Measurements from ENCODE around the gene RERE.
"Not testable (repeated sequence)": the region's sequence is repeated elsewhere in the genome, so short reads cannot be mapped to it uniquely, and the experiment has no call there.

The RERE gene

DNA sequence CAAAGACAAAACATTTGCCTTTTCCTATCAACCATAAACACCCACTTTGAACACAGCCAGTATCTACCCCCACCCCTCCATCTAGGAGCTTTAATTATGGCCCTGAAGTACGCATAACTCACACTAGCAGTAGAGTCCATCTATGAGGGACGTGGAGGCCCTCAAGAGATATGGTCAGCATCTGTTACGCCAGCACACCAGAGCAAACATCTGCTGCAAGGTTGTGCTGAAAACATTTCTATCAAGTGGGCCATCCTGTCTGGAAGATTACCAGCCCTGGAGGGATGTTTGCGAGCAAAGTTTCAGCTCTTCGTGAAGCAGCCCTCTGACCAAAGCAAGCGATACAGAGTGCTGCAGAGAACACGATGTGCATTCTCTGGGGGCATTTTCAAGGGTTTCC lies 424.9 kb downstream of the RERE start:
- DNase-seq = no peak

DNA sequence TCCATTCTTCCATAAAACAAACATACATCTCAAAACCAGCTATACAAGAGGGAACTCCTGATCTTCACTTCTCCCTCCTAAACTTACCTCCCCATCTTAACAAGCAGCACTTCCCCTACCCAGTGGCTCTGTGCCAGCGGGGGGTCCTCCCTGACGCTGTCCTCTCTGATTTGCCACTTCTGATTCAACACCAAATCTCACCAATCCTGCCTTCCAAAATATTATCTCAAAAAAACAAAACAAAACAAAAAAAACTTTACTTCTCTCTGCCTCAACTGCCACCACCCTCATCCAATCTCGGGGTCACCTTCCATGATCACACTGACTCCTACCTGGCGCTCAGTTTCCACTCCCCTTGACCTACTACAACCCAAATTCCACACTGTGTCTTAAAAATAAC lies 426.7 kb downstream of the RERE start:
- no peak for DNase-seq

DNA sequence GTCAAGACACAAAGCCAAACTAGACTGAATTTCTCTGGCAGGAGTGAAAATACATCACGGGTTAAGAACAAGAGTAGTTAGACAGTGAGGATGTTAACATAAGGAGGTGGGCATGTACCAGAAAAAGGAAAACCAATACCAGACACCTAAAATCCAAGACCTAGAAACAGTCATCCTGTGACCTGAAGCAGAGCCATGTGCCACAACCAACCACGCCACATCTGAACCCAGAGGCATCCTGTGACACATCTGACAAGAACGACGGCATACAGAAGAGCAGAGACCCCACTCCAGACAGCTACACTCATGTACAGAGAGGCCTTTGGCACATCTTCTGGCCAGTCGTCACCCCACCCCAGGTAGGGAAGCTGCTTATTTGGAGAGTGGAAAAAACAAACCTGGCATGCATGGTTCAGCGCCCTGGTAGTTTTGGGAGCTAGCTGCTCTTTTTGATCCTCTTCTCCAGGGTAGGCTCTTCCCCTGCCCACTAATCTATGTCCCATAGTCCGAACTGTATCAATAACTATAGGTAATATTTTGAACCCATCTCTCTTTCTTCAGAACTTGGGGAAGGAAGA lies 427.4 kb downstream of the RERE start:
- no peak for DNase-seq

DNA sequence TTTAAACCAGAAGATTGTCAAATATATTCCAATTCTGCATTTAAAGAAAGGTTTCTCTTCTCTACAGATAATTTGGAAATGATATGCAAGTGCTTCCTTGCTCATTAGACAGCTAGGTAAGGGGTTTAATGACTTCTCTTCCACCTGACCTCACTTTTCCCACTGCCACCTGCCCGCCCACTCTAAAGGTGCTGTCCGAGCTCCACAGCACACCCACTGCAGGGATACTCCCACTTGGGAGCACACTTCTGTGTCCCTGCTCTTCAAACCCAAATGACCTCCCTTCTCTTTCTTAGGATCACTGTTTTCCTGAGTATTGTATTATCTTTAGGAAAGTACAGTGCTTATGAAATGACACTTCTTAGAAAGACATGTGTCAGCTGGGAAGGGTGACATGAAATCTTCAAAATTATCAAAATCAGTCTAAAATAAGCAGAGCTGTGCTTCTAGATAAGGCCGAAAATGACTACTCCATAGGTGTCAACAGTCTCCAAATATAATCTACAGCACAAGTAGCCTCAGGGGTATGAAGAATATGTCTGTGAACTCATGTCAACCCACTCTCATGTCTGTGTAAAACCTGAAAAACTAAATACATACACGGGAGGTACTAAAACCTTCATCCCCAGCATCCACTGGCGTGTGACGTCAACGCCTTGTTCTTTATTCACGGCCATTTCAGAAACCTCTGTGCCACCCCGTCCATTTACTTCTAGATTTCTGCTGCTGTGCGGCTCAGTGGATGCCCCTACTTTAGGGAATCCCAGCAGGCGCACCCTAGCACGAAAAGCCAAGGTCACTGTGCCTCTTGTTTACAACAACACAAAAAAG lies 428.5 kb downstream of the RERE start:
- DNase-seq = no peak

DNA sequence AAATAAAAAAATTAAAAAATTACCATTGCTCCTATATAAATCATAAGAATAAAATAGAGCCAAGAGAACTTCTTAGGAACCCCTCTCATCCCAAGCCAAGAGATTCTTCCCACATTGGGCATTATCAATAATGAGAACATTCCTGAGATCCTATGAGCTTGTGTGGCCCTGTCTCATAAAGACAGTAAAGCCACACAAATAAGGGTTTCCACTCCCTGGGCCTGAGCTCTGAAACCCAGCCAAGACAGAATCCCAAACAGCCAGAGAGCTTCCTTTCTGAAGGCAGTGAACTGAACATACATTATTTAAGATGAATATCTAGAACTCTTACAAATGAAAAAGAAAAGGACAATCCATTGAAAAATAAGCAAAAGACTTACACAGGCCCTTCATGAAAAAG lies 431.2 kb downstream of the RERE start:
- DNase-seq = no peak

DNA sequence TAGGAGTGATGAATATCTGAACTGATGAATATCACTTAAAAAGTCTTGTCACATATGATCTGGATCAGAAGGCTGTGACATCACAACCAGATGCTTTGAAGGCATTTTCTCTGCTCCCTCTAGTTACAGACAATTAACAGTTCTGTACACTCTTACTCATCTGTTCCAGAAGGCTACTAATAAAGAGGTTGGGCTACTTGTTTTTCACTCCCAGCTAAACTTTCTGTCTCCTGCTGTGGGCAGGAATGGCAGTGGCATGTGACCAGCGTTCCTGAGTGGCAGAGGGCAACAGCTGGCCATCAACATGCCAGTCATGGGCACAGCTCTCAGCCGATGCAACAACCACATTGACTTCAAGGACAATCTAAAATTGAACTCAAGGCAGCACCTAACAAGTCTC lies 432.9 kb downstream of the RERE start:
- DNase-seq = no peak

DNA sequence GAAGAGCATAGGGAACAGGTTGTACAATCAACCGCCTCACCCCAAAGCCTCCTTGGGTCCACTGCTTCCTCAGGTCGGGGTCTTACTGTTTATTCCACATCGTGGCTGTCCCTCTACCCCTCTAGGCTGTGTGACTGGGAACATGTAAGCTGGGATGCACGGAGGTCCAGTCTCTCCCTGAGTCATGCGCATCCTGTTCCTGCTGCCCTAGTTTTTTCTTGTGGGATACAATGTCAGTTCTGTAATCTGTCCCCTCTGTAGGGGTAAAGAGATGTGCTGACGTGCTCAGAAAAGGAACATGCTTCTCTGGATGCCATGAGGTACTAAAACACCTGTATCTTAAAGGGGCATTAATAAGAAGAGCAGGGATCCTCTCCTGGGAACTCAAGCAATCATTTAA lies 433.4 kb downstream of the RERE start:
- no peak for DNase-seq

DNA sequence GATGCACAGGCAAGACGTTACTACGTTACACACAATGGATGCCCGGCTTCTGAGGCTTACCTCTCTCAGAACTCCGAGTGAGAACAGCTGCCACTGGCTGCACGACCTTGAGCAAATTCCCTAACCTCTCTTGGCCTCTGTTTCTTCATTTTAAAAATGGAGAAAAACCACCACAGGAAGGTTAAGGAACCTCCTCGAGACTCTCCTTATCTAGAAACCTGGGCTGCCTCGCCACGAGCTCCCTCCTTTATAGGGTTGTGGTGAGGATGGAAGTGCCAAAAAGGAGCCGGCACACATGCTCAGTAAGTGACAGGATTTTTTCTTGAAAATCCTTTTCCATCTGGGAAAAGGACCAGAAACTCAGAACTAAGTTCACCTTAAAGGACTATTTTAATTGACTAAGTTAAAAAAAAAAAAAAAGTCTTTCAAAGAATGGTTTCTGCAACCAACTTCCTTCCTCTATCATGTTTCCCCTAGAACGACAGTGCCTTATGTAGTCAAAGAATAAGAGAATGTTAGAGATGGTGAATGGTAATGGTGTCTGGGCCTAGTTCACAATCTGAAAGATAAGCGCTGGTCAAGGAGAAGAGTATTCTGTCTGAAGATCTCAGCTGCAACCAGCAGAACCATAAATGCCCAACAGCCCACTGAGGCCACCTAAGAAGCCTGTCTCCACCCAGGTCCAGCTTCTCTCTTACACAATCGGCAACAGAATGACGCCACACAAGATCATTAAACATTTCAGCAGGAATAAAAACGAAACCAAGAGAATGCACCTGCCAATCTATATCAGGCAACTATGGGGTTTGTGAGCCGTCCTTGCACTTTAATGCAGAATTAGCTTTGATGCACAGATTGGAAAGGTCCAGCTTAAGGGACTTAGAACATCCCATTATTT lies 434.6 kb downstream of the RERE start:
- no peak for DNase-seq

DNA sequence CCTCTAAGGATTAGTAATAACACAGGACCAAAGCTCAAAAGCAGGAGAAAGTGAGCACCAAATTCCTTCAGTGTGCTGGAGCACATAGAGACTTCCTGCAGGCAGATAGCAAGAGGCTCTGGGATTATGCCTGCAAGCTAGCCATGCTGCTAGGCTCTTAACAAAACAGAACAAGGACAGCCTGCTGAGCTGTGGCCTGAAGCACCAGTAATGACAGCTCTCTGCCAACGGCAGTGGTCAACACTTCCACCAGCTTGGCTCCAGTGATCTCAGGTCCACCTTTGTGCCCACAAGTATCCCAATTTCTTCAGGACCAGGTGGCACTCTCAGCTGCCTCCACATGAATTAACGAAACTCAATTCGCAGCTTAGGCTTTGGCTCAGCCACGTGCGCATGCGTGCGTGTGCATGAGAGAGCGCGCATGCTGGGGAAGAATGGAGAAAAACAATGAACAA lies 435.4 kb downstream of the RERE start:
- no peak for DNase-seq

DNA sequence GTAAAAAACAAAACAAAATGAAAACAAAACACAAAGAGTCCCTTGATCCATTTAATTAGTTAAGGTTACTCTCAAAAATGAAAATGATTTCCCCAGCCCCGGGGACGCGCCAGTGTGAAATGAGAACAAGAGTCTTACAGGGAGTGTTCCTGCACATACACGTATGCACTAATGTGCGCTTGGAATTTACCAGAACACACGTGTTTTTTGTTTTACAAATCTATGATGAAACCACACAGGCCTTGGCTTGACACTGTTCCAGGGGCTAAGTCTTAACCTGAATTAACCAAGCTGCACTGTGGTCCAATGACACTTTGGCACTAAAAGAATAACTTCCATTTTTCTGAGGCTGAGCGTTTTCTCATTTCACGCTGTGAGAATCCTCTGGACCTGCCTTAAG lies 435.8 kb downstream of the RERE start:
- no peak for DNase-seq

DNA sequence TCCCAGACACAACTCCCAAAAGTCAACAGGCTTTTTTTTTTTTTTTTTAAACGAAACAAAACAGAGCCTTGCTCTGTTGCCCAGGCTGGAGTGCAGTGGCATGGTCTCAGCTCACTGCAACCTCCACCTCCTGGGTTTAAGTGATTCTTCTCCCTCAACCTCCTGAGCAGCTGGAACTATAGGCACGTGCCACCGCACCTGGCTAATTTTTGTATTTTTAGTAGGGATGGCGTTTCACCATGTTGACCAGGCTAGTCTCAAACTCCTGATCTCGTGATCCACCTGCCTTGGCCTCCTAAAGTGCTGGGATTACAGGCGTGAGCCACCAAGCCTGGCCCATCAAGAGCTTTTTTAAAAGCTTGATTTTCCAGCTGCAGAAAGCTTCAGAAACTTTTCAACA lies 437.1 kb downstream of the RERE start:
- DNase-seq = not testable (repeated sequence)

DNA sequence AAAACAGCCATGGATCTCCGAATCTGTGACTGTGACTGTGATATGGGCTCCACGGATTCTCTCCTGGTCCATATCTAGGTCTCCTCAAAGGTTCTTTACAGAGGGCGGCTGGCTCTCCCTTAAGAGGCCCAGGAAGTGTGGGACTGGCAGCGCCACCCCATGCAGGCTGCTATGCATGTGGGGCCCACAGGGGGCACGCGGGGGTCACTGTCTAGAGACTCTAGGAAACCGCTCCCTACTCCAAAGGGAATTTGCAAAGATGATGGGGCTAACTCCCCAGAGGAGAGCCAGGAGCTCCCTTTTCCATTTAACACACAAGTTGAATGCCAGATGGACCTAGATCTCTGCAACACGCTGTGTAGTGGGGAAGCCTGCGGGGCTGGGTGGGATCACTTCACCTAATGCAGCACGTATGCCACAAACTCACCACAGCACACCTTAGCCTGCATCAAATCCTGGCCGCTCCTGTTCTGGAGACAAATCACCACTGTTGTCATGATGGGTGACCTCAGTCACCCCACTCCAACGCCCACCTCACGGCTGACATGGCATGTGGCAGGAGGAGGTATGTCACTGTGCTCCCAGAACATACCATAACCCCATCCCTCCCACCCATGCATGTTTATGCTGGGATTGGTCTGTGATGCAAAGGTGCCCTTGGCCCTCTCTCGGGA lies 437.8 kb downstream of the RERE start:
- no peak for DNase-seq

DNA sequence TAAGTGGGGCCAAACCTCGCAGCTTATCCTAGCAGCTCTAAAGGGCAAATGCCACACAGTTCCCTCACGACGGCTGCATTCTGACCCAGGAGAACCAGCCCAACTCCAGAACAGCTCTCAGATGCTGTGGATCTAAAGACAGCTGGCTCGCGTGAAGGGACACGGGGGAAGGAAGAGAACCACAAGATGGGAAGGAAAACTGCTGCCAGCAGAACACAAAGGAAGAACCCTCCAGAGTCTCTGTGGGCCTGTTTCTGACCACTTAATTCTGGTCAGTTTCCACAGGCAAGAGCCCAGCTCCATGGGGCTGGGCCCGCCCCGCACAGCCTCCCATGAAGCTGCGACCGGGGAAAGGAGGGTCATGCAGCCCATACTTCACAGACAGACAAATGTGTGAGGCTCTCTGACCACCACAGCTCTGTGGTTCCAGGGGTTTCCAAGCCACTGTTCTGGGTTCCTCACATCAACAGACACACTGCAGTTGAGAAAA lies 438.4 kb downstream of the RERE start:
- no peak for DNase-seq

DNA sequence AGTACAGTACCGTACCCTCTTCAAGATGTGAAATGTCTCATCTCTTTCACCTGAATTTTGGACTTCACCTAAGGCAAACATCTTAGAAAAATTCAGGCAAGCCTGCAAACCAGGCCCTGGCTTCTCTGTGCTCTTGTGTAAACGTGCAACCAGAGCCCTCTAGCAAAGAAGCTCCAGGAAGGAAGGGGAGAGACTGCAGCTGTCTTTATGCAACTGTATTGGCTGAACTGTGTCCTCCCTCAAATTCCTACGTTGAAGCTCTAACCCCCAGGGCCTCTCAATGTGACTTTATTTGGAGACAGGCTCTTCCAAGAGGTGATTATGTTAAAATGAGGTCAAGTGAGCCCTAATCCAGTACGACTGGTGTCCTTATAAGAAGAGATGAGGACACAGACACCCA lies 439.3 kb downstream of the RERE start:
- no peak for DNase-seq

DNA sequence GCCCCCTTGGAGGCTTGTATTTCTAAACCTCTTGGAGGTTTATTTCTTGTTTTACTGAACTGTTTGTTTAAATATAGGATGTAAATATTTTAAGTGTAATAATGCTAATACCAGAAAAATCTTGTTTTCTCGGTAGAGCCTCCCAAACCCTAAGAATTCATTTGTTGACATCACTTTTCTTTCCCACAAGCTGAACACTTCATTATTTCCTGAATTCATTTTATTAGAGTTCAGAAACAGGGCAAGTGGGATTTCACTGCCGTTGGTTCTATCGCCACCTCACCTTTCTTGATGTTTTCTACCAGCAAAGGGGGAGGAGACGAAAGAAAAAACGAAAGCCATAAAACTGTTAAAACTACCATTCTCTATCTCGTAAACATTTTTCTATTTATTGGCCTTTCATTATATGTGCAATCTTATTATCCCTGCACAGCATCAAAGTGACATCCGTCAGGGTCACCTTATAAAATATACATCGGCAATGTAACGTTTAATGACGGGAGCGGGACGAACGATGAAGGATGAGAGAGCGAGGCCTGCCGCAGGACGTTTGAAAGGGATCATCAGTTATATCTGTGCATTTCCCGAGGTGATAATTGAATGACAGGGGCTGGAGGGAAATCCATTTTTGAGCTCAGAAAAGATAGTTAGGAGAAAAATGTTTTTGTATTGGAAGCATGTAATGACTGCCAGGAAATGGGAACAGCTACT lies 440.0 kb downstream of the RERE start:
- no peak for DNase-seq

DNA sequence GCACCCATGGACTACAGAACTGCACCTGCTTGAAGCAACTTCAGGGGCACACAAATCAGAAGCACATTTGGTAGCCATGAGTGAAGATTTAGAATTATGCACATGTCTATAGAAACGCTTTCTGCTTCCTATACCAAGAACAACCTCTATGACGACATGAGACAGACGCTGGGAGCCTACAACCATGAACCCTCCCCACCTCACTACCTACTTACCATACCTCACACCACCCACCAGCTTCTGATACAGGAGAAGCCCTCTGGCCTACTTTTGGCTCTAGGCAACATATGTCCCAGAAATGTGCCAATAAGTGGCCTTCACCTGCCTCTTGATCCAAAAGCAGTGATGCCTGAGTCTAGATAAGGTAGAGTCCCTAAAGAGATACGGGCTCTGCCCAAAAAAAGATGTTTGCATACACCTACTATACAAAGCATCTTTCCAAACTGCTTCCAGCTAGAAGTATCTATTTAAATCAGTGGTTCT lies 441.0 kb downstream of the RERE start:
- DNase-seq = no peak

DNA sequence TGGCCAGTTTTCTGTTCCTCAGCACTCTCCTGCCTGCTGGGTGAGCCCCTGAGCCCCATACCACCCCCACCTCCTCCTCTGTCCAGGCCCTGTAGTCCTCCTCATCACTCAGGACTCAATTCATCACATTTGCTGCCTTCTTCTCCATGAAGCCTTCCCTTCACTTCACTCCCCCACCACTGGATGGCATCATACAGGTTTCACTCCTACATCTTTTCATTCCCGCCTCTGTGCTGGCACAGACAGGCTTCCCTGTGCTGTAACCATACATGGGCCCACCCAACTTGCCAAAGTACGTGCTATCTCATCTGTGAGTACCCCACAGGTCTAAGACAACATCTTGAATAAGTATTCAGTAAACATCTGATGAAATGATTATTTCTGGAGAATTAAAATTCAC lies 442.6 kb downstream of the RERE start:
- no peak for DNase-seq

DNA sequence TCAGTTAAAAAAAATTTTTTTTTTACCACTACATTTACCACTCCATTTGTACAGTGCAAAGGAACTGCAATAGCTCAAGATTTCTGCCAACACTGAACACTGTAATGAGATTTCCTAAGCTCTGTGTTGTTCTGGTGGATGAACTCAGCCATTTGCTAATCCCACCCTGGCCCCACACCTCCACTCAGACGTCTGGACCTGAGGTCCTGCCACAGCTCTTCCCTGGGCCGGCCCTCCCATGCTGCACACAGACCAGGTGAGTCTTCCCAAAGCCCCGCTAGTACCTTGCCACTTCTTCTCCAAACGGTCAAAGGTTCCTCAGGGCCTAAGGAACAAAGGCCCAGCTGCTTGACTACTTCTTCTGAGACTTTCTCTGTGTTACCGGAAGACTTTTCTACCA lies 443.1 kb downstream of the RERE start:
- DNase-seq = no peak

DNA sequence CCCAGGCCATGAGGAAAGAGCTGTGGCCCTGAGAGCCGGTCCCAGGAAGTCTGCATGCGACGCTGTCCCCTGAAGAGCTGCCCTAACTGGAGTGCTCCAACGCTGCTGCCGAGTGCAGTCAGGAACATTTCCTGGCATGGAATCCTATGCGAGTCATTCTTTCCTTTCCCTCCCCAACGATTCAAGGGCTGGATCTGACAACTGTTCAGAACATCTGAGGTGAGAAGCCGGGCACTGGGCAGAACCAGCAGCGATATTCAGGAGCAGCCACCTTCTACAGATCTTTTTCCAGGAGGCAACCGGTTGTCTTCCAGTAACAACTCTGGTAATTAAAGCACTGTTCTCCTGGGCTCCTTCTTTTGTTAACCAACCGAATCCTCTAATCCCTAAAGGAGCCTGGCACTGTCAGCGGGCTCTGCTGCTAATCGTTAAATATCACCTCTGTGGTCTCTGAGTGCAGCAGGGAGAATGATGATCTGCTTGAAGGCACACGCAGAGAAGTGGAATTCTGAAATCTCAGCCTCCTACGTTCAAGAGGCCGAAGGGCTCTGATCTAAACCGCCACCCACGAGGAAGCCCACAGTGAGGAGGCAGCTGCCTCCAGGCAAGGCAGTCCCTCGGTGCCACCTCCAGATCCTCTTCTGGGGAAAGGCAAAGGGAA lies 443.7 kb downstream of the RERE start:
- no peak for DNase-seq

DNA sequence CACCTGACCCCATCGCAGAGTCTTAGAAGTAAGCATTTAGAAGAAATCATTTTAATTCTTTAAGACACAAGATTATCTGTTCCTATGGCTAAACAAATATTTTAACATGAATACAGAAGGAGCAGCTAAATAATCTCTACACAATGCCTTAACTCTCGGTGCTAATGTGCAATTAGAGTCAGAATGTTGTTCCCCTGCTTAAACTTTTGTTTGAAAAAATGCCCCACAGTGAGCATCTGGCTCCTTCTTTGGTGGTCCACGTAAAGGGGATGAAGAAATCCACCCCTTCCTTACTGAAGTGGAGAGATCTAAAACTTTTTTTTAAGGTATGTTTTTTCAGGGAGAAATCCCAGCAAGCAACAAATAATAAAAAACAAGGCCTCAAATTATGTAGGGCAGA lies 444.3 kb downstream of the RERE start:
- no peak for DNase-seq

DNA sequence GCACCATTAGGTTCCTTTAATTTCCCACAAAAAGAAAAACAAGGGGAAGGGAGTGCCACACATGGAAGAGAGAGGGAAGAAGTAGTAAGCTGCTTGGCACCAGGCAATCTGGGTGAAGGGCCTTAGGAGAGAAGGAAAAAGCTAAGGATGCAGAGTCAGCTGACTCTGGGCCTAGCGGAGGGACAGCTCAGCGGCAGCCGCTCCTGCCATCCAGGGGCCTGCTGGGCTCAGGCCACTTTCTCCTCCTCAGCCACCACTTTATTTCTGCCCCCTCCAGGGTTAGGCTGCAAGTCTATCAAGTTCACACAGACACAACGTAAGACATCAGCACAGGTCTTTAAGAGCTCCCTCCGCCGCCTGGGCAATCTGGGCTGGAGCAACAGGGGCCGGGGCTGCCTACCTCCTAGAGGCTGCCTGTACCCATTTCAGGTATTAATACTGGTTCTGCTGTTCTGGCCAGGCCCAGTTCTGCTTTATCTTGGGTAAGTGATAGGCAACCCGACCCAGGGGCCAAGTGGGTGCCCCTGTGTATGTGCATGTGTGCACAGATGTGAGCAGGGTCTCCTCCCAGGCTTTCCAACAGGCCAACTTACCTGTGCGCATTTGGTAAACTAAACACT lies 446.0 kb downstream of the RERE start:
- DNase-seq = no peak
